Stimulated activated CD8-positive, alpha-beta memory T cell treated with anti-CD3 and anti-CD28 coated beads, Interleukin-2, amount 100 ng/mL, for 48 hours (primary cell): Measurements from ENCODE around the gene CBL.
A peak's percentile ranks its signal among the peaks of the same experiment; 100 is the strongest.
"Not testable (repeated sequence)": the region's sequence is repeated elsewhere in the genome, so short reads cannot be mapped to it uniquely, and the experiment has no call there.

Experiments
- DNase-seq, 2 donors: peaks; one replicate each; pipeline ENCODE4 v3.0.0-alpha.2; 2020; ENCODE audit warnings: low read depth in 2 of 2

The CBL gene

GRCh38 chr11:119184399-119184798 lies 21.7 kb upstream of the CBL start:
- not testable (repeated sequence) for DNase-seq

- no peak for DNase-seq
These were observed 20.0 kb upstream of the CBL start for GRCh38 chr11:119185981-119186634.

GRCh38 chr11:119187123-119187892 lies 18.8 kb upstream of the CBL start:
- DNase-seq = no peak

- DNase-seq = no peak
These were observed 18.1 kb upstream of the CBL start for GRCh38 chr11:119188067-119188466.

GRCh38 chr11:119188887-119189286 lies 17.3 kb upstream of the CBL start:
- DNase-seq = no peak

- DNase-seq = no peak
These were observed 16.7 kb upstream of the CBL start for GRCh38 chr11:119189393-119189792.

- DNase-seq = no peak
These were observed 15.6 kb upstream of the CBL start for GRCh38 chr11:119190531-119190930.

GRCh38 chr11:119191265-119191664 lies 14.9 kb upstream of the CBL start:
- not testable (repeated sequence) for DNase-seq

- no peak for DNase-seq
These were observed 14.0 kb upstream of the CBL start for GRCh38 chr11:119192111-119192510.

GRCh38 chr11:119193001-119193400 lies 13.1 kb upstream of the CBL start:
- no peak for DNase-seq

- DNase-seq = no peak
These were observed 12.5 kb upstream of the CBL start for GRCh38 chr11:119193626-119194025.

- DNase-seq = no peak
These were observed 11.2 kb upstream of the CBL start for GRCh38 chr11:119194811-119195440.

- DNase-seq = no peak
These were observed 10.5 kb upstream of the CBL start for GRCh38 chr11:119195680-119196079.

GRCh38 chr11:119196833-119197483 lies 9.2 kb upstream of the CBL start:
- DNase-seq = peak in 1 of 2 donors; percentile 34

GRCh38 chr11:119198925-119199324 lies 7.2 kb upstream of the CBL start:
- no peak for DNase-seq

- not testable (repeated sequence) for DNase-seq
These were observed 4.9 kb upstream of the CBL start for GRCh38 chr11:119201236-119201635.

GRCh38 chr11:119202554-119202953 lies 3.6 kb upstream of the CBL start:
- no peak for DNase-seq

- DNase-seq = no peak
These were observed 2.1 kb upstream of the CBL start for GRCh38 chr11:119204066-119204465.

- no peak for DNase-seq
These were observed 1.1 kb upstream of the CBL start for GRCh38 chr11:119205080-119205479.

GRCh38 chr11:119206511-119207414 lies 624 bp downstream of the CBL start:
- peak; percentile 47 to 57 for DNase-seq

GRCh38 chr11:119207415-119207960 lies 1.3 kb downstream of the CBL start:
- no peak for DNase-seq
